ENCODE results near the gene TREML1.
"Not testable (repeated sequence)": the region's sequence is repeated elsewhere in the genome, so short reads cannot be mapped to it uniquely, and the experiment has no call there.

Gene TREML1, protein sequence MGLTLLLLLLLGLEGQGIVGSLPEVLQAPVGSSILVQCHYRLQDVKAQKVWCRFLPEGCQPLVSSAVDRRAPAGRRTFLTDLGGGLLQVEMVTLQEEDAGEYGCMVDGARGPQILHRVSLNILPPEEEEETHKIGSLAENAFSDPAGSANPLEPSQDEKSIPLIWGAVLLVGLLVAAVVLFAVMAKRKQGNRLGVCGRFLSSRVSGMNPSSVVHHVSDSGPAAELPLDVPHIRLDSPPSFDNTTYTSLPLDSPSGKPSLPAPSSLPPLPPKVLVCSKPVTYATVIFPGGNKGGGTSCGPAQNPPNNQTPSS

DNA sequence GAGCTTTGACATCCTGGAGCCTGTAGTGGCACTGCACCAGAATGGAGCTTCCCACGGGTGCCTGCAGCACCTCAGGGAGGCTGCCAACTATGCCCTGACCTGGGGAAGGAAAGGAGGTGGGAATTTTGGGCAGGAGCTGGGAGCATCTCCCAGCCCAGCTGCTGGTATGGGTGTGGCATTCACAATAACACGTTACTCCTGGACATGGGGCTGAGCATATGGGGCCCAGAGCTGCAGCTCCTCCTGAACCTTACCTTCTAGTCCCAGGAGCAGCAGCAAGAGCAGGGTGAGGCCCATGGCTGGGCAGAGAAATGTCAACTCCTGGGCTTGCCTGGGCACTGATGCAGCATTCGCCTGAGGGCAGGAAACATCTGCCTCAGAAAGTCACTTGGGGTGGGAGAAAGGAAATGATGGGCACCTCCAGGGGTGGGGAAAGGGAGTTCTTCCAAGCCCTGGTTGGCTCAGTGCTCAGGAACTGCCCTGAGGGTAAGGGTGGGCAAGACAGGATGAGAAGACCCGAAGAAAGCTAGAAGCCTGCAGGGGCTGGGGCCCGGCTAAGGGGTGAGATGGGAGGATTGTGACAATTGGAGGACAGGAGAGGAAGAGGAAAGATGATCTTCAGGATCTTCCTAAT lies at the start of gene TREML1:
TREML1 (minus strand) TSS at position 356 of the 634 bp plus-strand sequence; CDS start at position 297, 59 bp downstream.
- no peak for DNase-seq

DNA sequence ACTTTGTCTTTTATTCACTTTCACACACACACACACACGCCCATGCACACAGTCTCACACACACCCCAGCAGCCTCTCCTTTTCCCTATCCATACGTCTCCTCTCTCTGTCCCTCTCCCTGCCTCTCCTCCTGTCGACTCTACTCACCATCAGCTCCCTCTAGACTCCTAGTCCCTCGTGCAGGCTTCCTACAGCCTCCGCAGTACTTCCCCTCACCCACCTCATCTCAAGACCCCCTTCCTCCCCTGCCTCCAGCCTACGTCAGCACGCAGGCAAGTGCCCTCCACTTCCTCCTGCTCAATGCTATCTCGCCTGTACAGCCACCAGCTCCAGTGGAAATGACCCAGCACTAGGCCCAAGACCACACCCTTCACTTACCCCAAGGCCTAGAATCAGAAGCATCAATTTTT lies 47.6 kb upstream of the TREML1 start:
- DNase-seq = no peak

DNA sequence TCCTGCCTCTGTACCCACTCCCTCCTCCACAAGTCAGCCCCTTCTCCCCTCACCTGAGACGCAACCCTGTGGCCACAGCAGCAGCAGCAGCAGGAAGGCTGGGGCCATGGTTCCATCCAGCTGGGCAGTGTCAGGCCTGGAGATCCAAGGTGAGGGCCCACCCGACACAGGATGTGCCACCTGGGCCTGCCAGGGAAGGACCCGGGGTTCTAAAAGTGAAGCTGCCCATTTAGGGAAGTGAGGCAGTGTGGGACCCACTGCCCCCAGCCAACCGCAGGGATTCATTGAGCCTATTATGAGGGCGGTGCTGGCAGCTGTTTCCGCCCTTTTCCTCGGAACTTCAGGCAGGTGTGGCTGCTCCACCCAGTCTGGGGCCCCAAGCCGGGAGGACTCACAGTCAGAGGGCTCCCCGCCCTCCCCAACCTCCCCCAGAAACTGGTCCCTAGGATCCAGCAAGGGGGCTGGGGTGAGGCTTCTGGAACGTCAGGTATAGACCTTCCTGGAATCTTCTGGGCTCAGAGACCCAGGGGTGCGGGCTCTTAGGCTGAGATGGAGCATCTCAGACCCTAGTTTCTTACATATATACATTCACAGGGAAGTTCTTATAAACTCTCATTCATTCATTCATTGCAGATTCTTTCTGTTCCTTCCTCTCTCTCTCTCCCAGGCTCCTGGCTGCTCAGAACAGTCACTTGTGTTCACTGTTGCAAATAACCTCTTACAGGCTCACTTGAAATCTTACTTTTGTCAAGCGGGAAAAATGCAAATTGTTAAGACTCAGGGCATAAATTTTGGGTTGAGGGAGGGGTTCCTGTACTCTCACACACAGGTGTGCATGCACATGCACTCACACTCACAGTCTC lies 47.0 kb upstream of the TREML1 start, which contains the start of gene TREML2:
TREML2 (minus strand) TSS at position 249 of the 863 bp plus-strand sequence; CDS start at position 108, 141 bp downstream.
- no peak for DNase-seq

DNA sequence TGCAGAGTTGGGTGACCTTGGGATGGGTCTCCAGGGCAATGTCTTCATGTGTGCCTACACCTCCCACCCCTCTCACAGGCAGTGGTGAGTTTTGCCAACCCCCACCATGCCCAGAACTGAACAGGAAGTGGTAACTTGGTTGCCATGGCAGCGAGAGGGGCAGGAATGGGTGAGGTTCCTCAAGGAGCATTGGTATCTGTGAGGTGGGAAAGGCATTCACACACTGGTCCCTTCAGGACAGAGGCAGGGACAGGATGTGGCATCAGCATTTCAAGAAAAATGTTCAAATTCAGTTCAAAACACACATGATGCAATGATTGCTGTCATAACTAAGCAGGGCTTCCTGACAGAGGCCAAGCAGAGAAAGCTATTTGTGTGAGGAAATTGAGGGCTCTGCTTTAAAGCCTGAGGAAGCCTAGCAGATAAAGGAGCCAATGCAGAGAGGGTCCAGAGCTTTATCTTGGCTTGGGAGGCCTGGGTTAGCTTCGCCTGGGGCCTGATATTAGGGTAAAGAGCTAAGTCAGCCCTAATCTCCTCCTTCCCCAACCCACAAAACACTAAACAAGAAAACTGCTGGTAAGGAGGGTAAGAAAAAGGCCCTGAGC lies 46.3 kb upstream of the TREML1 start:
- DNase-seq = peak; percentile 1

DNA sequence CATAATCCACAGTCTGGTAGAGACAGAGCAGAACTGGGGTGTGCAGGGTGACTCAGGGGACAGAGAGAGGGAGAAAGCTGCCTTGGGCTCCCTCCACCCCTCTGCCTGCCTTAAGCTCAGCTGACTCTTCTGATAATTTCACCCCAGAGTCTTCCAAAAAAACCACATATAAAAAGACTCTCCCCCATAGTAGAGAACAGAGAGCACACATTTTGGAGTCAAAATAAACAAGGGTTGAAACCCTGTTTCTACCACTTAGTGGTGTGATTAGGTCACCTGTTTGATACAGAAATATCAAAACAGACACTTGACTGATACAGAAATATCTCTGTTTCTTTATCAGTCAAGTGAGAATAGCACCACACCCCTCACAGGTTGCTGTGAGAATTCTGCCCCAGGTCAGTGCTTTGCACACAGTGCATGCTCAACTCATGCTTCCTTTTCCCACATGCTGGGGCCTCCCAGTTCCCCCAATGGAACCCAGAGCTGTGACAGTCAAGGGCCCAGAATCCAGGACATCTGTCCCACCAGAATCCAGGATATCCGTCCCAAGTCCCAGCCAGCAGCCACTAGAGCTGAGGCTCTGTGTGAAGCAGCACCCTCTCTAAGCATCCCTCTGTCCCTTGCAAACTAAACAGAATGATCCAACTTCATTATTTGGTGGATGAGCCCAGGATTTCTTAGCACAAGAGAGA lies 45.6 kb upstream of the TREML1 start:
- no peak for DNase-seq

DNA sequence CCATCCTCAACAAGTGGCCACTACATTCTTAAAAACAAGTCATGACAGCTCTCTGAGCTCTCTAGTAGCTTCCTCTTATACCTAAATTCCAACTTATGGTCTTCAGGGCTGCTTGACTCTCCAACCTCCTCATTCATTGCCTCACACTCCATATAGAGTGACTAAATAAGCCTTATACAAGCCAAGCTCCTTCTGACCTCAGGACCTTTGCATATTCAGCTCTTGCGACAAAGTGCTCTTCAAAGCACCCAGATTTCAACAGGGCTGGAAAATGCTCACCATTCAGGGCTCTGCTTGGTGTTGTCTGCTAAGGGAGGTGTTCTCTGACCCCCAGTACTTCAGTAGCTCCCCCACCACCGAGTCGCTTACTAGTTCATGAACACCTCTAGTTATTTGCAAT lies 43.1 kb upstream of the TREML1 start:
- no peak for DNase-seq

DNA sequence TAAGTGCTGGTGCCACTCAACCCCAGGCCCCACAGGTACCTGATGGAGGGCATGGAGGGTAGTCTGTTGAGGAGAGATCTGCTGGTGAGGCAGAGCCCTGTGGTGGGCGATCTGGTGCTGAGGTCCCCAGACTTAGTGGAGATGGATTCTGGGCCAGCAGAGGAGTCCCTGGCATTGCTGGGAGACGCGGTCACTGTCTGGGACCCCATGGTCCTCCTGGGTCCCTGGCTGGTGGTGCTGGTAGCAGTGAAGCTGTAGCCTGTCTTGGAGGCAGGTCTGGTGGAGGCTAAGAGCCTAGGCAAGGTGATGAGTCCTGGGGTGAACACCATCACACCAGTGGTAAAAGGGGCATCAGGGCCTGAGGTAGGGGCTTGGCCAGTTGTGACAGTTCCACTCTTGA lies 40.2 kb upstream of the TREML1 start:
- DNase-seq = no peak

DNA sequence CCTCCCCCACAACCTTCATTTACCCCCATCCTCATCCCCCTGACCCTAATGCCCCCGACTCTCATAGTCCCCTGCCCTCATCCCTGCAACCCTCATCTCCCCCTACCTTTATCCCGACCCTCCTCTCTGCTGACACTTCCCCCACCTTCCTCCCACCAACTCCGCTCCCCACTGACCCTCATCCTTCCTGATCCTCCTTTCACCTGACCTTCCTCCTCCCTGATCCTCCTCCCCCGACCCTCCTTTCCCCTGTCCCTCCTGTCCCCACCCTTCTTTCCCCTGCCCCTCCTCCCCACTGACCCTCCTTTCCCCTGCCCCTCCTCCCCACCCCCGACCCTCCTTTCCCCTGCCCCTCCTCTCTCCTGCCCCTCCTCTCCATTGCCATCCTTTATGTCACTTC lies 39.7 kb upstream of the TREML1 start:
- DNase-seq = no peak

DNA sequence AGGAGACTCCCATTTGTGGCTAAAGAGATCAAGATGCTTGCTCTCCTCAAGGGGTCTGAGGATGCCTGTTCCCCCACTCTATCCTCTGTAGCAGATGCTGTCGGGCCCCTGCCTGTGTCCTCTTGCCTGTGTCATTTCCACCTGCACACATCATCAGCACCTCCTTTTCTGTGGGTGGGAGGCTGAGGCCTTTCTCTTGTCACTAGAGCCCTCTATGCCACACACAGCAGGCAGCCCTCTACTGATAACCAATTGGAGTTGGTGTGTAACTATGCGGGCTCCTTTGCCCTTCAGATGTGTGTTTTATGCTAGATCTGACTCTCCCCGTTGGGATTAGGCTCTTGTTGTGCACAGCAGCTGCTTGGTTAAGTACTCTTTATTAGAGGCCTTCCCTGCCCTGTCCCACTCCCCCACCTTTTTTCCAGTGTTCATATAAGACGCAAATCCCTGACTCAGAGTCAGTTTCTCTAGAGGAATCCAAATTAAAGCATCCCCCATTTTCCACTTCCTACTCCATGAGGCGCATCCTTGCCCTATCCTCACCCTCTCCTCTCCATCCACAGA lies 39.1 kb upstream of the TREML1 start:
- no peak for DNase-seq

DNA sequence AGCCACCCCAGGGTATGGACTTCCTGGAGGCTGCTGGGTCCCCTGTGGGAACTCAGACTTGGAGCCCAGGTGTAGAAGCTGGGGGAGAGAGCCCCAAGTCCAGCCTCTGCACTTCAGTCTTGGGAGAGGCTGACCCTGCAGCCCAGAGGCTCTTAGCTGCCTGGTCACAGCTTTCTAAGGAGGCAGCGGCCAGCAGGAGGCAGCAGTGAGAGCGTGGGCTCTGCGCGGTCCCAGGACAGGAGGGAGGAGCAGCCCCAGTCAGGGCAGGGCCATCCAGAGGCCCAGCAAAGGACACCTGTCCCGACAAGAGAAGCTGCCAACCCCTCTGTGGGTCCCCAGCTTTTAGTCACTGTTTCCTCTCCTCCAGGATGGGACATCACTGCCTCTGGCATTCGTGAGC lies 37.4 kb upstream of the TREML1 start:
- no peak for DNase-seq

DNA sequence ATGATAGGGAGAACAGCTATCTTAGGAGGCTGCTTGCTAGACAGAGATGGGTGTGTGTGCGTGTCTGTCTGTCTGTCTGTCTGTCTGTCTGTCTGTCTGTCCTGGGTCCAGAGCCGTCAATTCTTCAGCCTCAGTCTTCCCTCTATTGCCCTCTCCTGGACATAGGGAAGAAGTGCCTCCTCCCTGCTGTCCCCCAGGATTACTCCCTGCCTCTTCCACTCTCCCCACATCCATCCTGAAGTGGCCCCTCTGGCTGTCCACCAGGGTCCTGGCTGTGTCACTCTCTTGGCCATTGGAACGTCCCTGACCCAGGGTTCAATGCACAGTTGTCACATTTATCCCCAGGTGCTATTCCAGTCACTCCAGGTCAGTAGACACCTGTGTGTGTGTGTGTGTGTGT lies 36.6 kb upstream of the TREML1 start:
- no peak for DNase-seq

DNA sequence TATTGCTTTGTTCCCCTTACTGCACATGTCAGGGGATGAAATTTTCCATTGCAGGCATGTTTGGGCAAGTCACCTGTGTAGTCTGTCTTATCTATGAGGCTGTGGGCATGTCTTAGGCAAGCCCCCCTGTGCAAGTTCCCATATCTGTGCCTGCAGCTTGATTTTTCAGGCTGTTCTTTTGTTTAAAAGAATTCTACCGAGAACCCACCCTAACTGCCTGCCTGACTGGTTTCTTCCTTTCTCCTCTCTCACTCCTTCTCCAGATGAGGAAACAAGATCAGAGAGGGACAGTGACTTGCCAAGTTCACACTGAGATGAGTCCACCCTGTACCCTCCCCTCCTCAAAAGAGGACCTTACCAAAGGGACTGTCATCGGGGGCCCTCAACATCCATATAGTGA lies 35.8 kb upstream of the TREML1 start:
- DNase-seq = no peak

DNA sequence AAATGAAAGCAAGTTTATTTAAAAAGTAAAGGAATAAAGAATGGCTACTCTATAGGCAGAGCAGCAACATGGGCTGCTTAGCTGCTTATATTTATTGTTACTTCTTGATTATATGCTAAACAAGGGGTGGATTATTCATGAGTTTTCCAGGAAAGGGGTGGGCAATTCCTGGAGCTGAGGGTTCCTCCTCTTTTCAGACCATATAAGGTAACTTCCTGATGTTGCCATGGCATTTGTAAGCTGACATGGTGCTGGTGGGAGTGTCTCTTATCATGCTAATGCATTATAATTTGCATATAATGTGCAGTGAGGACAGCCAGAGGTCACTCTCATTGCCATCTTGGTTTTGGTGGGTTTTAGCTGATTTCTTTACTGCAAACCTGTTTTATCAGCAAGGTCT lies 34.9 kb upstream of the TREML1 start:
- not testable (repeated sequence) for DNase-seq

DNA sequence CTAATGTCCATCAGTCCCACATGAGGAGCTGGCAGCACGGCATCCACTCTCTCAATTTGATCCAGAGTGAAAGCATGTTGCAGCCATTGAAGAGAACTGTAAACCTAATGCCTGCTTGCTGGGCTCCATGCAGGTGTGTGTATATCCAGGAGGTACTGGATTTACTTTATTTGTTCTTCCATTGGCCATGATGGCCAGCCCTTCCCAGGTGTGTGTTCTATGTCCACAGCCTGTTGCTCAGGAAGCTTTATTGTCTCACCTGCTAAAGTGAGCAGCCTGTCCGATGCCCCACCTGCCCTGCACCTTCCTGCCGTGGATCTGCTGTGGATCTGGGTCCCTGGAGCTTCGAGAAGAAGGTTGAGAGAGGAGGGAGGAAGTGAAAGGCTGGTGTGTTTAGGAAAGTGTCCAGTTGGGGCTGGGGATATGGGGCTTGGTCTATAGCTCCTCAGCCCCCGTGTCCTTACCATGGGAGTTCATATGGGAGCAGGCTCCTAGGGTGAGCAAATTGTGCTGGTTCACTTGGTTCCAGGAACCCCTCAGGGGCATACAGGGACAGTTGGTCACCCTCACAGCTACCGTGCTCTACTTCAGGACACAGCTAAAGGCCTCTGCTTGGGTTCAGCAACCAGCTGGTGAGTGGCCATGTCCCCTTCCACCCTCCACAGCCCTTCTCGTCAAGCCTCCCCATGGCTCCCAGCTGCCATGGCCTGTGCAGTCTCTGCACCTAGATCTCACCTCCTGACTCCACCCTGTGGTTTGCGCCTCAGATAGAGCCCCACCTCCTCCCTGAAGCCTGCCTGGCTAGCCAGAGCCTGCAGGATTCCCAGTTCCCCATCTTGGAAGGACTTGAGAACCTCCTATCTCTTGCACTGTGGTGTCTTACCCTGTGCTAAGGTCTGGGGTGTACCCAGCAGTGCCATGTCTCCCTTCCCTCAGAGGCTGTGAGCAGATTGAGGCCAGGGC lies 34.1 kb upstream of the TREML1 start:
- DNase-seq = no peak

DNA sequence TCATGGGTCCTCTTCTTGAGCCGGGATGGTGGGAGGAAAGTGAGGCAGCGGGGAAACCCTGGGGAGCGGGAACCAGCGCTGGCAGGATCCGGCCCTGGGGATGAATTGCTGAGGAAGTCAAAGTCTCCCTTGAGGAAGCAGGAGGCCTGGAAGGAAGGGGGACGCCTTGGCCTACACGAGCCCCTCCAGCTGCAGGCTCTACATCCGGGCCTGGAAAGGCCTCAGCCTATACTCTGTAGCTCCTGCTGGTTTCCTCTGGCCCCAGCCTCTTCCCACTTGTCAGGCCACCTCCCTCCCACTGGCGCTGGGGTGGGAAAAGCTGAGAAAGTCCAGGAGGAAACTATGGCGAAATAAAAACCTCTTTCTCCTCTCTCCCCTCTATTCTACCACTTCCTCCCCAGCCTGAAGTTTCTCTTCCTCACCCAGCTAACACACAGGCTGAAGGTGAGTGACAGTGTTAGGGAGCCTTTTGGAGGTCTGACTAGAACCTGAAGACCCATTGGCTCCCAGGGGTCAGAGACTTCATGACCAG lies 31.9 kb upstream of the TREML1 start:
- DNase-seq = no peak

DNA sequence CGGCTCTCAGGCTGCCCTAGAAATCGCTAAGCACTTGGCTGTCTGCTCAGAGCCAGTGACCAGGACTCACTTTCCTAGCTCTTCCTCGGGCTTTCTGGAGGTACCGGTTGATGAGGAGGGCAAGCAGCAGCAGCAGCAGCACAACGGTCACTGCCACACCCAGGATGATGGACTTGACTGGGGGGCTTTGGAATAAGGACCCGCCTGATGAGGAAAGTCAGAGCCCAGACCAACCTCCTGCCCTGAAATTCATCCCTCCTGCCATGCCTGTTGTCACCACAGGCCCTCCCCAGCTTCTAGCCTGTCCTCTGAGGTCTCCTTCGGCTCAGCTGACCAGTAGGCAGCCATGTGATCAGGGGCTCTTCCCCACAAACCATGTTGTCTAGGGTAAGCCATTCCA lies 30.6 kb upstream of the TREML1 start:
- no peak for DNase-seq

DNA sequence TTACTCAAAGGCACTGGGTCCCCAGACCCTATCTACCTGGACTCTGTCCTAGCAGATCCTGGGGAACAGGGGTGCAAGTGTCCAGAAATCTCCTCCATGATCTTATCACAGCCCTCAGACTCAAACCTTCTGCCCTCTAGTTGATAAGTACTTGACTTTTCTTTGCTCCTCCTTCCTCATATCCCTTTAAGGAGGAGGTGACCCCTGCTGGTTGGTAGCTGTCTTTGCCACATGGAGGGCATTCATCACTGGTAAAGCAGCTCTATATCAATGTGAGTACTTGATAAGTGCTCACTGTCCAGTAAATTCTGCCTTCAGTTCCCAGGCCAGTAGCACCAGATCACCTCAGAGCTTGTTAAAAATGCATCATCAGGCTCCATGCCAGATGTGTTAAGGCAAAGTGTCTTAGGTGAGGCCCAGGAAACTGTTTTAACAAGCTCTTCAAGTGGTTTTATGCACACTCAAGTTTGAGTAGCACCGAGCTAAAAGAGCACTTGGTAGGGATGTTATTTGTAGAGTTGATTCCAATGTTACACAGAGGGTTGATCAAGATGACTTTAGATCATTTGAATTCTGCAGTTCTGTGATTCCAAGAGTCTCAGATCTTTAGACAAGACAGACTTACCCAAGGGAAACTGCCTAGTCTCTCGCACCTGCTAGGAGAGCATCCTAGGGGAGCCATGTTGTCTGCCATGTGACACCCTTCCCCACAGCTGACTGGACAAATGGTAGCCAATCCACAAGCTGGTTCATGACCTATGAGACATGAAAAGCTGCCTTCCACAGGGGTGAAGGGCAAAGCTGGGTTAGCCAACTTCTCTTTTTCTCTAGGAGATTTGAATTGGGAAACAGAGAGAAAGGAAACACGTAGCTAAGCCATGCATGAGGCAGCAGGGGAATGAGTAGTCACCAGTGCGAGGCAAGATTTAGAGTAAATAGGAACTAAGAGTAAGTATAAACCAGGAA lies 28.2 kb upstream of the TREML1 start:
- DNase-seq = peak; percentile 35

DNA sequence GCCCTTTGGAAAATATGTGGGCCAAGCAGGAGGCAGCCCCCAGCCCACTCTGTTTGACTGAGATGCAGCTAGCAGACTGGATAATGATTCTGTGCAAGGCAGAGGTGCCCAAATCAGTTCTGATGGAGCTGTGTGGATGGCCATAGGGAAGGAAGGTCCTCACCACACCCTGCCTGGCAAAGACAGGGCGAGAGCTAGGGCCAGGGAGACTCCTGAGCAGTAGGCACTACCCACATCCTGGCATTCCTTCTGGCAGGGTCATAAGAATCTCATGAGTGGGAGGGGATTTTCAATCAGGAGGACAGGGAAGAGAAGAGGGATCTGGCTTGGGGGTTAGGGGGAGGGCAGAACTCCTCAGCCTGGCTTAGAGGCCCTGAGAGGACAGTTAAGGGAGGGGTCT lies 27.4 kb upstream of the TREML1 start:
- DNase-seq = no peak

DNA sequence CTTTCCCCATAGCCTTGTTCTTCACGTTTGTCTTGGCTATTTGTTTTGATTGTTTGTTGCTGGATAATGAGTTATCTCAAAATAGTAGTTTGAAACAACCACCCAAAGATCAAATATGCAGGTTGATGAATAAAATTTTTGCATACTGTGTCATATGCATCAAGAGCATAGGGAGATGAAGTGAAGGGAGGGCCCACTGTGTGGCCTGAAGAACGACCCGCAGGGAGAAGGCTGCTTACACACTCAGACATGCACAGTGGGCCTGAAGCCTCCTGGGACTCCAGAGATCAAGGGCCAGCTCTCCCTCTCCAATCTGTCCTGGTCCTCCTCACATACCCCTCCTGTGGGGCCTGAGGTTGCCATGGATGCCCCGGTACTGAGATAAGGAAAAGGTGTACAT lies 25.0 kb upstream of the TREML1 start:
- DNase-seq = no peak

DNA sequence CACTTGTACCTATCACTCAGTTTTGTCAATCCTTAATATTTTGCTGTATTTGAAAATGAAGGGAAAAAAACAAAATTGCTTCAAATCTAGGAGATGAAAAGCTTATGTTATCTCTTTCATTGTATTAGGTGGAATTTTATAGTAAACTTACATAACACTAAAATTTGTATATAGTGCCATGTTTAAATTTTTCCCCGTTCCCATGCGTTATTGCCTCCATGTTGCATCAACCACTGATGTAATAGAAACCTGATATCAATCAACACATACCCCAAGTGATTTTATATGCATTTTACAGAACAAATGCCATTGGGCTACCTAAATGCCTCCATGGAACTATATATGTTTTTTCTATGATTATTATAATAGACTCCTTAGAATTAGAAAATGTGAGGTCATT lies 23.5 kb upstream of the TREML1 start:
- no peak for DNase-seq
